Measurements from ENCODE around the gene COL23A1. TPM values are rescaled to one million over a fixed set of nuclear protein-coding genes. Genes with fewer than 3 reads are reported as not detected.

COL23A1 gene
- total and polyA plus RNA-seq, 4 donors: 0.76 to 4.4 (median 1.3) TPM

GRCh38 chr5:178483620-178484019 lies 106.6 kb downstream of the COL23A1 start:
- Histone ChIP-seq H3K9me3 (ENCODE audit: control insufficient read depth in 4 of 4, insufficient read depth in 3 of 4, low read length in 3 of 4) (peaks cover 0 to under 1% (median 0%) of the 10 kb centered on the region in 4 donors), H3K27me3 (ENCODE audit: control insufficient read depth in 3 of 3, insufficient read depth in 3 of 3, low read length in 2 of 3) (no peaks in the 10 kb centered on the region), H3K9ac (ENCODE audit: insufficient read depth in 1 of 2, low read length in 2 of 2) (no peak overlapping the region), H3K4me1 (ENCODE audit: control insufficient read depth in 5 of 5, insufficient read depth in 5 of 5, low read length in 5 of 5) (peaks cover 0 to 11% (median 0%) of the 10 kb centered on the region in 5 donors), H3K36me3 (ENCODE audit: control insufficient read depth in 4 of 4, insufficient read depth in 4 of 4, low read length in 4 of 4) (no peaks in the 10 kb centered on the region), H3K4me3 (no peak overlapping the region), H3K27ac (ENCODE audit: low read depth in 1 of 2, low read length in 1 of 2) (no peak overlapping the region)
- 13 to 33% methylated on average over 9 of the region's 9 CpGs for WGBS, 2 donors
- ATAC-seq (ENCODE audit: insufficient read depth, low FRiP score): no peak
- TF ChIP-seq CTCF (IDR thresholded peaks at IDR 0.05; ENCODE audit: control extremely low read depth, extremely low read depth): no peak
- DNase-seq: no peak

- H3K9me3 ChIP-seq (ENCODE audit: control insufficient read depth in 4 of 4, insufficient read depth in 3 of 4, low read length in 3 of 4): peaks cover 0 to 4% (median 1%) of the 10 kb centered on the region in 4 donors
- DNase-seq: no peak
- H3K9ac ChIP-seq (ENCODE audit: insufficient read depth in 1 of 2, low read length in 2 of 2): no peak overlapping the region
- WGBS, 2 donors: 71 to 92% methylated on average over 9 of the region's 9 CpGs
- TF ChIP-seq CTCF (IDR thresholded peaks at IDR 0.05; ENCODE audit: control extremely low read depth, extremely low read depth): no peak
- no peak overlapping the region for H3K4me3 ChIP-seq
- no peak for ATAC-seq (ENCODE audit: insufficient read depth, low FRiP score)
- no peaks in the 10 kb centered on the region for H3K27me3 ChIP-seq (ENCODE audit: control insufficient read depth in 3 of 3, insufficient read depth in 3 of 3, low read length in 2 of 3)
- H3K27ac ChIP-seq (ENCODE audit: low read depth in 1 of 2, low read length in 1 of 2): no peak overlapping the region
- H3K4me1 ChIP-seq (ENCODE audit: control insufficient read depth in 5 of 5, insufficient read depth in 5 of 5, low read length in 5 of 5): peaks cover 0 to 11% (median 0%) of the 10 kb centered on the region in 5 donors
- H3K36me3 ChIP-seq (ENCODE audit: control insufficient read depth in 4 of 4, insufficient read depth in 4 of 4, low read length in 4 of 4): no peaks in the 10 kb centered on the region
Measured at GRCh38 chr5:178479261-178479660, 110.9 kb downstream of the COL23A1 start.

- ATAC-seq (ENCODE audit: insufficient read depth, low FRiP score): no peak
- H3K9me3 ChIP-seq (ENCODE audit: control insufficient read depth in 4 of 4, insufficient read depth in 3 of 4, low read length in 3 of 4): peaks cover 0 to 4% (median 1%) of the 10 kb centered on the region in 4 donors
- WGBS, 2 donors: 16 to 36% methylated on average over 5 of the region's 5 CpGs
- no peak overlapping the region for H3K27ac ChIP-seq (ENCODE audit: low read depth in 1 of 2, low read length in 1 of 2)
- no peaks in the 10 kb centered on the region for H3K36me3 ChIP-seq (ENCODE audit: control insufficient read depth in 4 of 4, insufficient read depth in 4 of 4, low read length in 4 of 4)
- H3K9ac ChIP-seq (ENCODE audit: insufficient read depth in 1 of 2, low read length in 2 of 2): no peak overlapping the region
- H3K4me1 ChIP-seq (ENCODE audit: control insufficient read depth in 5 of 5, insufficient read depth in 5 of 5, low read length in 5 of 5): peaks cover 0 to 11% (median 0%) of the 10 kb centered on the region in 5 donors
- DNase-seq: peak; percentile 38 to 48 (median 43)
- no peak for TF ChIP-seq CTCF (IDR thresholded peaks at IDR 0.05; ENCODE audit: control extremely low read depth, extremely low read depth)
- no peaks in the 10 kb centered on the region for H3K27me3 ChIP-seq (ENCODE audit: control insufficient read depth in 3 of 3, insufficient read depth in 3 of 3, low read length in 2 of 3)
- no peak overlapping the region for H3K4me3 ChIP-seq
Measured at GRCh38 chr5:178478370-178478769, 111.8 kb downstream of the COL23A1 start.

- no peak overlapping the region for H3K27ac ChIP-seq (ENCODE audit: low read depth in 1 of 2, low read length in 1 of 2)
- no peaks in the 10 kb centered on the region for H3K27me3 ChIP-seq (ENCODE audit: control insufficient read depth in 3 of 3, insufficient read depth in 3 of 3, low read length in 2 of 3)
- H3K9ac ChIP-seq (ENCODE audit: insufficient read depth in 1 of 2, low read length in 2 of 2): no peak overlapping the region
- H3K36me3 ChIP-seq (ENCODE audit: control insufficient read depth in 4 of 4, insufficient read depth in 4 of 4, low read length in 4 of 4): no peaks in the 10 kb centered on the region
- H3K4me3 ChIP-seq: no peak overlapping the region
- peaks cover 0 to 11% (median 0%) of the 10 kb centered on the region in 5 donors for H3K4me1 ChIP-seq (ENCODE audit: control insufficient read depth in 5 of 5, insufficient read depth in 5 of 5, low read length in 5 of 5)
- H3K9me3 ChIP-seq (ENCODE audit: control insufficient read depth in 4 of 4, insufficient read depth in 3 of 4, low read length in 3 of 4): peaks cover 0 to 4% (median 1%) of the 10 kb centered on the region in 4 donors
- ATAC-seq (ENCODE audit: insufficient read depth, low FRiP score) (no peak), DNase-seq (no peak)
- TF ChIP-seq CTCF (IDR thresholded peaks at IDR 0.05; ENCODE audit: control extremely low read depth, extremely low read depth): no peak
- 48 to 69% methylated on average over 8 of the region's 8 CpGs for WGBS, 2 donors
Measured at GRCh38 chr5:178477802-178478201, 112.4 kb downstream of the COL23A1 start.
